Activated T-cell treated with anti-CD3 and anti-CD28 coated beads, Interleukin-2, amount 50 U/mL, for 4 hours (primary cell): ENCODE measurements around the gene PLSCR2. TPM values are rescaled to one million over a fixed set of nuclear protein-coding genes. Genes with fewer than 3 reads are reported as not detected.
"Not testable (repeated sequence)": the region's sequence is repeated elsewhere in the genome, so short reads cannot be mapped to it uniquely, and the experiment has no call there.

Experiments used
- ATAC-seq, 2 donors: fragments of 200-7000 bp; cut with Tn5 transposase; one replicate each; pipeline ENCODE4 v1.10.0; 2021
- DNase-seq: peaks from one replicate; pipeline ENCODE4 v3.0.0-alpha.2; 2020
- H3K27me3 Mint-ChIP-seq: one replicate; pipeline ENCODE4 v1.8.0; 2021; ENCODE audit warnings: low read depth, mixed read lengths
- H3K36me3 Mint-ChIP-seq: one replicate; pipeline ENCODE4 v1.8.0; 2022; ENCODE audit warnings: mixed read lengths; ENCODE audit not compliant: insufficient read depth
- H3K4me1 Mint-ChIP-seq: one replicate; pipeline ENCODE4 v1.8.0; 2021; ENCODE audit warnings: low read depth, mixed read lengths
- H3K4me3 Mint-ChIP-seq: one replicate; pipeline ENCODE4 v1.8.0; 2021; ENCODE audit warnings: mild to moderate bottlenecking, moderate library complexity, mixed read lengths
- H3K9me3 Mint-ChIP-seq: one replicate; pipeline ENCODE4 v1.8.0; 2021; ENCODE audit warnings: mixed read lengths
- total RNA-seq, 3 donors: library from RNA; stranded (reverse); gene quantifications; one replicate each; pipeline ENCODE4 v1.2.1, GENCODE V29; 2021

PLSCR2 gene
- total RNA-seq, 3 donors from 2014 or later = 0.26 TPM; not detected in 2

DNA sequence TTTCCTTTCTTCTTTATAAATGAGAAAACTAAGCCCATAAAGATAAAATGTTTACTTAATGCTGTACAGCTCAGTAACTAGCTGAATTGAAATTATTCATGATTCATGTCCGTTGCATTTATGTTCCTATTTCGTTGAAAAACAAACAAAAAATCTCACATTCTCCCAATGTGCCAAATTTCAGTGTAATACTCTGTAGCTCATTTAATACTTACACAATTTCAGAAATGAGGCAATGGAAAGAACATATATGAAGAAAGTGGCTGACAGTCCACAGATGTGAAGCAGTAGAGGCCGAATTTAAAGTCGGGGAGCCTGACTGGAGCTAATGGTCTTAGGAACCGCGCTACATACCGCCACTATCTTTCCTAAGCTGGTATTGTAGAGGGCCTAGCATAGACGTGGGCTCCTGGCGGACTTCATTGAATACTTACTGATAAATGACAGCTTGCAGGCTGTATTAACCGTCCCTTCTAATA is 651 bp downstream of the PLSCR2 start:
- Mint-ChIP-seq H3K27me3 (no peaks in the 10 kb centered on the region), H3K4me1 (peaks cover 2% of the 10 kb centered on the region), H3K36me3 (no peaks in the 10 kb centered on the region), H3K9me3 (no peaks in the 10 kb centered on the region), H3K4me3 (peak overlapping the region; percentile 80)
- peak in 1 of 2 donors; percentile 1 for ATAC-seq
- no peak for DNase-seq

DNA sequence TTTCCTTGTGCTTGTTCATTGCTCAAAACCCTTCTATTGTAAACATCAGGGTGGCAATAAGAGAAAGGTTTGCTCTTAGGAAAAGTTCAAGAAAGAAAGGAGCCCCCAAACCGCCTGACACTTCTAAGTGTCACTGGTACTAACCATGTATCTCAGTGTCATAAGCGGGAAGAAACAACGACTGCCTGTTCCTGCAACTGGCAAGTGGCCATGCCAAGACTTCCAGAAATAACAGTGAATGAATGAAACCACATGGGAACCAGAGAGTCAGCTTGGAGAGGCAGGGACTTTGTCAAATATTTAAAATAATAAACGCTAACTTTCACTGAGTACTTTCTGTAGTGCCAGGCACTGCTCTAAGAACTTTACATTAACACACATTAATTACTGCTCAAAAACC is 1.1 kb downstream of the PLSCR2 start:
- H3K4me3 Mint-ChIP-seq = no peak overlapping the region
- H3K27me3 Mint-ChIP-seq = no peaks in the 10 kb centered on the region
- no peaks in the 10 kb centered on the region for H3K9me3 Mint-ChIP-seq
- DNase-seq = no peak
- no peak for ATAC-seq
- H3K36me3 Mint-ChIP-seq = no peaks in the 10 kb centered on the region
- H3K4me1 Mint-ChIP-seq = peaks cover 2% of the 10 kb centered on the region

DNA sequence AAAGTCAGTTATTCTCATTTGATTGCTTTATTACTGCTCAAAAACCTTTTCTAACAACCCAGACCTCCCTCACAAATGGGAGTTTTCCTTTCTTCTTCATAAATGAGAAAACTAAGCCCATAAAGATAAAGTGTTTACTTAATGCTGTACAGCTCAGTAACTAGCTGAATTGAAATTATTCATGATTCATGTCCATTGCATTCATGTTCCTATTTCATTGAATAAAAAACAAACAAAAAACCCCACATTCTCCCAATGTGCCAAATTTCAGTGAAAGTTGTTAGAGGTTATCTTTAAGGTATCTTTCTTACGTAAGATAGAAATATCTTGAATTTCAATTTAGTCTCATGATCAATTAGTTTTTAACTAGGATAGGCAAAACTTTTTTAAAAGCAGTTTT is 2.8 kb downstream of the PLSCR2 start:
- ATAC-seq (no peak), DNase-seq (no peak)
- Mint-ChIP-seq H3K36me3 (no peaks in the 10 kb centered on the region), H3K4me3 (no peak overlapping the region), H3K4me1 (peaks cover 2% of the 10 kb centered on the region), H3K9me3 (no peaks in the 10 kb centered on the region), H3K27me3 (no peaks in the 10 kb centered on the region)

DNA sequence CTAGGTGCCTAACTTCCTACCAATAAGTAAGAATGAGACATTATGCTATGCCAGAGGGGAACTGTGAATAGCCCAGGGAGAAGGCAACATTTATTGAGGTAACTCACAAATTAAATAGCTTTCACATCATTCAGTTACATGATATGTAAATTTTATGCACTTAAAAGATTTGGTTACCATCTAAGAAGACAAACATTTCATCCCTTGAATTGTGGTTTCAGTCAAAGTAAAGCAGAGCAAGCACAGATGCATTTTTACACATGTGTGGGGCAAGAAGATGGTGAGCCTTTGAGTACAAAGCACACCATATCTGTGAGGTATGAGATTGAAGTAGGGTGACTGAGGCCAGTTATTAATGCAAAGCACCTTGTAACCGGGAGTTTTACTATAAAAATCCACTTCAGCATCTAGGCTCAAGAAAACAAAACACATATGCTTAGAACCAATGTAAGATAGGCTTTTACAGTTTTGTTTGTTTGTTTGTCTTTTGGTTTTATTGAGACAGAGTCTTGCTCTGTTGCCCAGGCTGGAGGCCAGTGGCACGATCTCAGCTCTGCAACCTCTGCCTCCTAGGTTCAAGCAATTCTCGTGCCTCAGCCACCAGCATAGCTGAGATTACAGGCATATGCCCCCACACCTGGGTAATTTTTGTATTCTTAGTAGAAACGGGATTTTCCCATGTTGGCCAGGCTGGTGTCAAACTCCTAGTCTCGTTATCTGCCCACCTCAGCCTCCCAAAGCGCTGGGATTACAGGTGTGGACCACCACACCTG is 3.5 kb downstream of the PLSCR2 start:
- H3K4me1 Mint-ChIP-seq = peaks cover 2% of the 10 kb centered on the region
- DNase-seq (no peak), ATAC-seq (no peak)
- H3K4me3 Mint-ChIP-seq = no peak overlapping the region
- no peaks in the 10 kb centered on the region for H3K27me3 Mint-ChIP-seq
- H3K9me3 Mint-ChIP-seq = no peaks in the 10 kb centered on the region
- H3K36me3 Mint-ChIP-seq = no peaks in the 10 kb centered on the region

DNA sequence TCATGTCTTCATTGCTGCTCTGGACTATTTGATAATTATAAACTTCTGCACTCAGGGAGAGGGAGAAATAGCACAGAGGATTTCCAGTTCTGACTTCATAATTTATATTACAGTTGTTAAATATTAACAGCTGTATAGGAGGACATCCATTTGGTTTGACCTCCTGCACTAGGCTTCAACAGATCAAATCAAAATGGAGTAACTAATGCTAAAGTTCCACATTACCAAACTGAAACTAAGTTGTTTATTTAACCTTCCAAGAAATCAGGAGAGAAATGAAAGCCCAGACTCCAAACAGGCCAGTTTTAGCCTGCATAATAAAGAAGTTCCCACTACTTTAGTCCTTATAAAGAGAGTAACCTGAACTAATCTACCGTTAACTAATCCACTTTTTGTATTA is 4.6 kb downstream of the PLSCR2 start:
- Mint-ChIP-seq H3K4me3 (no peak overlapping the region), H3K36me3 (no peaks in the 10 kb centered on the region), H3K4me1 (peaks cover 1% of the 10 kb centered on the region), H3K27me3 (no peaks in the 10 kb centered on the region), H3K9me3 (no peaks in the 10 kb centered on the region)
- ATAC-seq (no peak), DNase-seq (no peak)

DNA sequence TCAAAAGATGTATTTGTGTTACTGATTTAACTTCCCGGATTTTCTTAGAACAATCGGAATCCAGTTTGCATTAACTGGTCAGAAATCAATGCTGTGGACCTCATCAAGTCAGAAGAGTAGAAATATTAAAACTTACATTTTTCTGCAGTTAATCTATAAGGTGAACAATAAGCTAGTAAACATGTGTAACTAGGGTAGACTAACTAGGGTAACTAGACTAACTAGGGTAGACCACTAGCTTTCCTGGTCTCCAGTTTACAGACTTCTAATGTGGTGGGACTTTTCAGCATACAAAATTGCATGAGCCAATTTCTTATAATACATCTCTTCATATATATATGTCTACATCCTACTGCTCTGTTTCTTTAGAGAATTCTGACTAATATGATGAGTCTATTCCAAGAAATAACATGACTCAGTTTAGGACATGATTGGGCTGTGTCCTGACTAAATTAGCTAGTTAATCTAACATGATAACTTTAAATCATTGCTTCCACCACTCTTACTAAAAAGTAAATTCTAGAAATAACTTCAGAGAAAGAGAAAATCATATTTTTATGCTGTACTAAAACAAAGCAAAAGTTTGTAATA is 5.3 kb downstream of the PLSCR2 start:
- peak; percentile 46 to 63 for ATAC-seq
- no peaks in the 10 kb centered on the region for H3K27me3 Mint-ChIP-seq

DNA sequence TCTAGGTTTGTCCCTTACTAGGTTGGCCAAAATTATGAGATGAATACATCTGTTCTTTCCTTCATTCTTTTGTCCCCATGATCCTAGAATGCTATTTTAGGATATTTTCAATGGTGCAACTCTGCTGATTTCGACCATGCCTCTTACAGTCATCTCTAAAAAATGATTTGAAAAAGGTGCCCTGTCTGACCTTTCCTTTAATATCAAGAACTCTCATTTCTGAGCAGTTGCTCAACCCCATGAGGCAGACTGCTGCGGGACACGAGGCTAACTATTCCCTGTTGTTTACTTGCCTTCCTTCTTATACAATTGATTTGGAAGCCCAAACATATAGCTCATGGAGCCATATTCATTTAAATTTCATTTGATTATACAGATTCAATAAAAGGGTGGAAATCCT is 14.6 kb downstream of the PLSCR2 start:
- no peaks in the 10 kb centered on the region for H3K36me3 Mint-ChIP-seq
- no peak overlapping the region for H3K4me3 Mint-ChIP-seq
- ATAC-seq (no peak), DNase-seq (no peak)
- H3K4me1 Mint-ChIP-seq = no peaks in the 10 kb centered on the region
- H3K27me3 Mint-ChIP-seq = no peaks in the 10 kb centered on the region
- H3K9me3 Mint-ChIP-seq = no peaks in the 10 kb centered on the region

More for the DNA sequence above, 5.3 kb downstream of the PLSCR2 start:
- H3K36me3 Mint-ChIP-seq = no peaks in the 10 kb centered on the region
- no peak overlapping the region for H3K4me3 Mint-ChIP-seq
- H3K9me3 Mint-ChIP-seq = no peaks in the 10 kb centered on the region
- H3K4me1 Mint-ChIP-seq = no peaks in the 10 kb centered on the region
- DNase-seq = no peak

DNA sequence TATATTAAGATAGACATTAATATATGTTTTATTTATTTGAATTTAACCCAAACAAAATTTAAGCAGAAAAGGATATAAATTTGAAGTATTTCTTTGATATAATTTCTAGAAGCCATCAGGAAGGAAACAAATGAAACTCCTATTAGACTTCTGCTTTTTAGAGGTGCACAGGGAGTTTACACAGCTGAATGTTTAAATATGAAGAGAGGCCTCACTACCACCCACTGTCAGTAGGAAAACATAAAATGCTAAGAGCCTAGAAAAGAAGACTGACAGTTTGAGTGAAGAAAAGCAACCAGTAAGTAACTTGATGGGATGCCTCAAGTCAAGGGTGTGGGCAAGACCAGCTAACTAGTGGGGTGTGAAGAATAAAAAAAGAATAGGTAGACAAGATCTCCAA is 19.7 kb downstream of the PLSCR2 start:
- H3K4me1 Mint-ChIP-seq = no peaks in the 10 kb centered on the region
- no peak for DNase-seq
- peaks cover 16% of the 10 kb centered on the region for H3K9me3 Mint-ChIP-seq
- H3K36me3 Mint-ChIP-seq = no peaks in the 10 kb centered on the region
- no peak for ATAC-seq
- no peak overlapping the region for H3K4me3 Mint-ChIP-seq
- H3K27me3 Mint-ChIP-seq = peaks cover 3% of the 10 kb centered on the region

DNA sequence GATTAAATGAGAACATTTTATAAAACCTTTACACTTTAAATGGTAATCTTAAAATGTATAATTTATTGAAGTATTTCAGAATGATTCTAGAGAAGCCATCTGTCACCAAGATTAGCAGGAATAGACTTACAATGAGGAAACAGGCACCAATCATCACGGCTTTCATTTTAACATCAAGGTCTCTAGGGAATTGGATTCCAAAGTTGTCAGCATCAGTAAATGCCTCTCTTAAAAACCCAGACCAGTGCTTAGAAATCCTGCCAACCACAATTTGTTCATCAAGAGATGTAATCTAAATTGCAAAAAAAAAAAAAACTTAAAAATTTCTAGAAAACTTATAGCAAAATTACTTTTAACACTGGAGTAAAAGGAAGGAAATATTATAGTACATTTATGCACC is 20.3 kb downstream of the PLSCR2 start:
- Mint-ChIP-seq H3K36me3 (no peaks in the 10 kb centered on the region), H3K4me3 (no peak overlapping the region), H3K9me3 (peaks cover 18% of the 10 kb centered on the region), H3K4me1 (no peaks in the 10 kb centered on the region), H3K27me3 (peaks cover 3% of the 10 kb centered on the region)
- DNase-seq (no peak), ATAC-seq (no peak)

DNA sequence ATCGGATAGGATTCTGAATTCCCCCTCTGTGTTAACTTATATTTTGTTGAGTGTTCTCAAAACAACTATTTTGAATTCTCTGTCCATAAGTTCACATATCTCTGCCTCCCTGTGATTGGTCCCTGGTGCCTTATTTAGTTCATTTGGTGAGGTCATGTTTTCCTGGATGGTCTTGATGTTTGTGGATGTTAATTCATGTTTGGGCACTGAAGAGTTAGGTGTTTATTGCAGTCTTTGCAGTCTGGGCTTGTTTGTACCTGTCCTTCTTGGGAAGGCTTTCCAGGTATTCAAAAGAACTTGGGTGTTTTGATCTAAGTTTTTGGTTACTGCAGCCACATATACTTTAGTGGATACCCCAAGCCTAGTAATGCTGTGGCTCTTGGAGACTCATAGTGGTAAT is 23.3 kb downstream of the PLSCR2 start:
- peaks cover 3% of the 10 kb centered on the region for H3K27me3 Mint-ChIP-seq
- H3K9me3 Mint-ChIP-seq = peaks cover 18% of the 10 kb centered on the region
- DNase-seq (no peak), ATAC-seq (no peak)
- no peaks in the 10 kb centered on the region for H3K36me3 Mint-ChIP-seq
- H3K4me3 Mint-ChIP-seq = no peak overlapping the region
- no peaks in the 10 kb centered on the region for H3K4me1 Mint-ChIP-seq

DNA sequence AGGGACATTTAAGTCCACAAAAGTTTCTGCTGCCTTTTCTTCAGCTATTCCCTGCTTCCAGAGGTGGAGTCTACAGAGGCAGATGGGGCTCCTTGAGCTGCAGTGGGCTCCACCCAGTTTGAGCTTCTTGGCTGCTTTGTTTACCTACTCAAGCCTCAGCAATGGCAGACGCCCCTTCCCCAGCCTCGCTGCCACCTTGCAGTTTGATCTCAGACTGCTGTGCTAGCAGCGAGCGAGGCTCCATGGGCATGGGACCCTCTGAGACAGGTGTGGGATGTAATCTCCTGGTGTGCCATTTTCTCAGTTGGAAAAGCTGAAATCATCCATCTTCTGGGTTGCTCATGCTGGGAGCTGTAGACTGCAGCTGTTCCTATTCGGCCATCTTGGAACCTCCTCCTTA is 29.1 kb downstream of the PLSCR2 start:
- H3K36me3 Mint-ChIP-seq, DNase-seq, ATAC-seq, H3K27me3 Mint-ChIP-seq, H3K4me1 Mint-ChIP-seq, H3K4me3 Mint-ChIP-seq: not testable (repeated sequence)
- H3K9me3 Mint-ChIP-seq = peaks cover 26% of the 10 kb centered on the region

DNA sequence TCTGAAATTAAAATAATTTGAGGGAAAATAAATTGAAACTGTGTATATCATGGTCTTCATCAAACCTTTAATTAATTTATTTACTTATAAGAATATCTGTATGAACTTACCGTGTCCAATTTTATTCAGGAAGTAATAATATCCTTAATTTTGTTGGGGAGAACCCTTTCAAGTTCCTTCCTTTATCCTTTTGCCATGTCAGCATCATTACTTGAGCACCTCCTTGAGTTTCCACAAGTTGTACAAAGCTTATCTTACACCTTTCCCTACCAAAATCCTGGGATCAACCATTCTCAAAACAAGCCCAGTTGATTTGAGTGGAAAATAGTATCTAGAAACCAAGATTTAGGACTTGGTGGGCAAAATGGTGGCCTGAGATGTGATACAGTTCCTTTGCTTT is 37.3 kb downstream of the PLSCR2 start:
- no peaks in the 10 kb centered on the region for H3K27me3 Mint-ChIP-seq
- H3K9me3 Mint-ChIP-seq = peaks cover 10% of the 10 kb centered on the region
- no peak for ATAC-seq

DNA sequence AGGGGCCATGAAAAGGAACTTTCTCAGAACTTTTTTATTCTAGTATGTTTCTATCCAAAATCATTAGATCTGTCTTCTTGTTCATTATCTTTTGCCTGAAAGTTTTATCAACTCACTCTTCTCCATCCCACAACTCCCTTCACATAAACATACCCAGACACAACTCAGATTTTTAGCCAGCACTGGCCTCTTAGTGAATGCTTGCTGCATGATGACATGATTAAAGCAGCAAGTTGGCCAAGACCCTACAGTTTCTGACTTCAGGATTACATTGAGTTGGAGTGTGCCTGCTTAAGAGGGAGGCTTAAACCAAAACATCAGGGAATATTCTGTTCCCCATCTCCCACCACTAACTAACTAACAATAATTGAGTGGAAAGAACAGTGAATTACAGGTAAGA is 38.1 kb downstream of the PLSCR2 start:
- Mint-ChIP-seq H3K36me3 (no peaks in the 10 kb centered on the region), H3K4me1 (no peaks in the 10 kb centered on the region), H3K9me3 (peaks cover 5% of the 10 kb centered on the region), H3K27me3 (no peaks in the 10 kb centered on the region), H3K4me3 (no peak overlapping the region)
- no peak for DNase-seq
- no peak for ATAC-seq

More for the DNA sequence above, 37.3 kb downstream of the PLSCR2 start:
- Mint-ChIP-seq H3K4me1 (no peaks in the 10 kb centered on the region), H3K4me3 (no peak overlapping the region), H3K36me3 (no peaks in the 10 kb centered on the region)
- DNase-seq = no peak

DNA sequence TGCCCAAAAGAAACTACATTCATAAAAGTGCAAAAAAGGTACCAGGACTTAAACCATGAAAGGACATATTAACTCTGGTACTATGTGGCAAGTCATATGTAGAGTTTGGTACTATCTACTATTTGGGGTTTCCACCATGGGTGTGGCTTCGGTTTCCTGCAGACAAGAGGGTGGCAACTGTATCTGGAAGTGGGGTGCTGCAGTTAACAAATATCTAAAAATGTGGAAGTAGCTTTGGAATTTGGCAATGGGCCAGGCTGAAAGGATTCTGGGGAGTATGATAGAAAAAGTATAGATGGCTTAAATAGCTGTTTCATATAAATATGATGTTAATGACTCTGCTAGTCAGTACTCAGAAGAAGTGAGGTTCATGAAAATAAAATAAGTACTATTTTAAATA is 44.0 kb downstream of the PLSCR2 start:
- Mint-ChIP-seq H3K4me3 (no peak overlapping the region), H3K4me1 (no peaks in the 10 kb centered on the region), H3K36me3 (no peaks in the 10 kb centered on the region), H3K27me3 (peaks cover 1% of the 10 kb centered on the region), H3K9me3 (peaks cover 5% of the 10 kb centered on the region)
- ATAC-seq (no peak), DNase-seq (no peak)
